Measurements from ENCODE around the gene BAIAP2.
"Not testable (repeated sequence)": the region's sequence is repeated elsewhere in the genome, so short reads cannot be mapped to it uniquely, and the experiment has no call there.

BAIAP2 gene

GRCh38 chr17:81070541-81071246 lies 35.7 kb downstream of the BAIAP2 start:
- no peak for DNase-seq

GRCh38 chr17:81071761-81072741 lies 37.1 kb downstream of the BAIAP2 start:
- DNase-seq, result no peak

GRCh38 chr17:81073967-81074839 lies 39.3 kb downstream of the BAIAP2 start:
- DNase-seq, result no peak

GRCh38 chr17:81074875-81075274 lies 39.9 kb downstream of the BAIAP2 start:
- no peak for DNase-seq

GRCh38 chr17:81075307-81075706 lies 40.4 kb downstream of the BAIAP2 start:
- no peak for DNase-seq

GRCh38 chr17:81076141-81076679 lies 41.3 kb downstream of the BAIAP2 start:
- DNase-seq, result no peak

- not testable (repeated sequence) for DNase-seq
These were observed 43.3 kb downstream of the BAIAP2 start for GRCh38 chr17:81078026-81078913.

- DNase-seq, result no peak
These were observed 45.1 kb downstream of the BAIAP2 start for GRCh38 chr17:81080019-81080418.

GRCh38 chr17:81081222-81082176 lies 46.5 kb downstream of the BAIAP2 start:
- no peak for DNase-seq

GRCh38 chr17:81082177-81083073 lies 47.5 kb downstream of the BAIAP2 start:
- no peak for DNase-seq

- DNase-seq, result no peak
These were observed 48.3 kb downstream of the BAIAP2 start for GRCh38 chr17:81083125-81083765.

- no peak for DNase-seq
These were observed 49.9 kb downstream of the BAIAP2 start for GRCh38 chr17:81084680-81085419.

GRCh38 chr17:81085420-81085911 lies 50.5 kb downstream of the BAIAP2 start:
- no peak for DNase-seq

- no peak for DNase-seq
These were observed 52.0 kb downstream of the BAIAP2 start for GRCh38 chr17:81086789-81087551.

- no peak for DNase-seq
These were observed 55.6 kb downstream of the BAIAP2 start for GRCh38 chr17:81090361-81091136.

GRCh38 chr17:81091154-81091553 lies 56.2 kb downstream of the BAIAP2 start:
- DNase-seq, result no peak
